ENCODE measurements around the gene PATL1.
A peak's percentile ranks its signal among the peaks of the same experiment; 100 is the strongest.

Gene PATL1

DNA sequence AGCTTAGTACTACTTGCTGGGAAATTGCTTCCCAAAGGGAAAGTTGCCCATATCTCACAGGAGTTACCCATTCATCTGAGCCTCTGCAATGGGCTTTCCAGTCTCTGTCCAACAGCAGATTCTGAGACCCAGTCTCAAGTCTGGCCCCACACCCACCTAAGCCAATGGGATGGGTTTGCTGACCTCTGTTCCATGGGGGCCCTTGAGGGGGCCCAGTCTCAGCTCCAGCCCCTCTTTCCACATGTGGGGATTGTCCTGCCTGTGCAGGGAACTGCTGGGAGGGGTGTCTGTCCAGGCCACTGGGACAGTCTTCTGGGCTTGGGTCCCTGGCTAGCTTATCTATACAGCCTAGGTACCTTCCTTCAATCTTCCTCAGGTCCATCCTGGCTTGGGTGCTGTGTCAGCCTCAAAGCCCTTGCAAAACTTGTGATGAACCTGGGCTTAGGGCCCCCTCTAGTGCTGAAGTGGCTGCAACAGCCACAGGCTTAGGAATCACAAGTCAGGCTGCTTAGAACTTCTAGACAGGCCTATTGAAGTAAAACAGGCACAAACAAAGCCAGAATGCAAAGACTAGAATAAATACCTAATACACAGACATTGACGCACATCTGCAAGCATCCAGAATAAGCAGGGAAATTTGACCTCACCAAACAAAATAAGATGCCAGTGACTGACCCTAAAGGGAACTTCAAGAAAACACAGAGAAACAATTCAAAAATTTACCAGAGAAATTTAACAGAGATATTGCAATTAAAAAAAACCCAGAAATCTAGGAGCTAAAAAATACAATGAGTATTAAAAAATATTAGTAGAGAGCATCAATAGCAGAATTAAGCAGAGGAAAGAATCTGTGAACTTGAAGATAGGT, 11.7 kb upstream of the PATL1 start:
- no peak for TF ChIP-seq ZFX (IDR thresholded peaks at IDR 0.05; ENCODE audit: borderline replicate concordance)
- TF ChIP-seq, protein P1, sequence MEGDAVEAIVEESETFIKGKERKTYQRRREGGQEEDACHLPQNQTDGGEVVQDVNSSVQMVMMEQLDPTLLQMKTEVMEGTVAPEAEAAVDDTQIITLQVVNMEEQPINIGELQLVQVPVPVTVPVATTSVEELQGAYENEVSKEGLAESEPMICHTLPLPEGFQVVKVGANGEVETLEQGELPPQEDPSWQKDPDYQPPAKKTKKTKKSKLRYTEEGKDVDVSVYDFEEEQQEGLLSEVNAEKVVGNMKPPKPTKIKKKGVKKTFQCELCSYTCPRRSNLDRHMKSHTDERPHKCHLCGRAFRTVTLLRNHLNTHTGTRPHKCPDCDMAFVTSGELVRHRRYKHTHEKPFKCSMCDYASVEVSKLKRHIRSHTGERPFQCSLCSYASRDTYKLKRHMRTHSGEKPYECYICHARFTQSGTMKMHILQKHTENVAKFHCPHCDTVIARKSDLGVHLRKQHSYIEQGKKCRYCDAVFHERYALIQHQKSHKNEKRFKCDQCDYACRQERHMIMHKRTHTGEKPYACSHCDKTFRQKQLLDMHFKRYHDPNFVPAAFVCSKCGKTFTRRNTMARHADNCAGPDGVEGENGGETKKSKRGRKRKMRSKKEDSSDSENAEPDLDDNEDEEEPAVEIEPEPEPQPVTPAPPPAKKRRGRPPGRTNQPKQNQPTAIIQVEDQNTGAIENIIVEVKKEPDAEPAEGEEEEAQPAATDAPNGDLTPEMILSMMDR (IDR thresholded peaks at IDR 0.05) = peak; percentile 81
- no peak overlapping the region for H3K27ac ChIP-seq

DNA sequence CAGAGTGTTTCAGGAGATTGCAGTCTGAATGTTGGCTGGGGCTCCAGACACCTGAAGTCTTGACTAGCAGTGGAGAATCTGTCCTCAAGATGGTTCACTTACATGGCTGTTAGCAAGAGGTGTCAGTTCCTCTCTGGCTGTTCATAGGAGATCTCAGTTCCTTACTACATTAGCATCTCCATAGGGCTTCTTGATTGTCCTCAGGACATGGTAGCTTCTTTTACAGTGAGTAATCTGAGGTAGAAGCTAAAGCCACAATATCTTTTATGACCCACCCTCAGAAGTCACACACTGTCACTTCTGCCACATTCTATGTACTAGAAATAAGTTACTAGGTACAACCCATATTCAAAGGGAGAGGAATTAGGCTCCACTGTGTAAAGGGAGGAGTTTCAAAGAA, 10.5 kb upstream of the PATL1 start:
- H3K27ac ChIP-seq = no peak overlapping the region
- TF ChIP-seq, protein P1 (IDR thresholded peaks at IDR 0.05) = no peak
- TF ChIP-seq ZFX (IDR thresholded peaks at IDR 0.05; ENCODE audit: borderline replicate concordance) = no peak

DNA sequence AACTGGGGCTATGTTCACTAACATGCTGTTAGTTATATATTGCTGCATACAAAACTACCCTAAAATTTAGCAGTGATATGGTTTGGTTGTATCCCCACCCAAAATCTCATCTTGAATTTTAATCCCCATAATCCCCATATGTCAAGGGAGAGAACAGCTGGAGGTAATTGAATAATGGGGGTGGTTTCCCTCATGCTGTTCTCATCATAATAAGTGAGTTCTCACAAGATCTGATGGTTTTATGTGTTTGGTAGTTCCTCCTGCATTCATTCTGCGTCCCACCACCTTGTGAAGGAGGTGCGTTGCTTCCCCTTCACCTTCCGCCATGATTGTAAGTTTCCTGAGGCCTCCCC, 10.0 kb upstream of the PATL1 start:
- no peak for TF ChIP-seq ZFX (IDR thresholded peaks at IDR 0.05; ENCODE audit: borderline replicate concordance)
- TF ChIP-seq, protein P1 (IDR thresholded peaks at IDR 0.05) = no peak
- H3K27ac ChIP-seq = no peak overlapping the region

DNA sequence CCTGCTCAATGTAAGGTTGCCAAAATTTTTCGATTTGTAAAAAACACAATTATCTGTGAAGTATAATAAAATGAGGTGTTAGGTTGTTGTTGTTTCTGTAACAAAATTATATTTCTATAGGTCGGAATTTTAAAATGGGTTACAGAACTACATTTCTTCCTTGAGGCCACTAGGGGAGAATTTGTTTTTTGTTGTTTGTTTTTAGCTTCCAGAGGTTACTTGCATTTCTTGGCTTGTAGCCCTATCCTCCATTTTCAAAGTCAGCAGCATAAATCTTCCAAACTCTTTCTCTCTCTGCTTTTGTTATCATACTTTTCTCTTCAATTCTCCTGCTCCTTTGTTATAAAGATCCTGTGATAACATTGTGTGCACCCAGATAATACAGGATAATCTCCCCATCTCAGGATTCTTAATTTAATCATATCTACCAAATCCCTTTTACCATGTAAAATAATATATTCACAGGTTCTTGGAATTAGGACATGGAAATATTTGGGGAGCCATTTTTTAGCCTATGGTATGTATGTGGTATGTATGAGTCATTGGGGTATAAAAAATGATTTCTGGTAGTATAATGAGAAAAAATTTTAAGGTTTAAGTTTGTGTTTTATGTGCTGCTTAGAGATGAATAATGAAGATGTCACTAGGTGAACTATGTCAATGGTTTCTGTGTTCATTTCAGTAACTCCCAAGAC, 9.4 kb upstream of the PATL1 start:
- no peak for TF ChIP-seq ZFX (IDR thresholded peaks at IDR 0.05; ENCODE audit: borderline replicate concordance)
- TF ChIP-seq, protein P1 (IDR thresholded peaks at IDR 0.05) = no peak
- no peak overlapping the region for H3K27ac ChIP-seq

DNA sequence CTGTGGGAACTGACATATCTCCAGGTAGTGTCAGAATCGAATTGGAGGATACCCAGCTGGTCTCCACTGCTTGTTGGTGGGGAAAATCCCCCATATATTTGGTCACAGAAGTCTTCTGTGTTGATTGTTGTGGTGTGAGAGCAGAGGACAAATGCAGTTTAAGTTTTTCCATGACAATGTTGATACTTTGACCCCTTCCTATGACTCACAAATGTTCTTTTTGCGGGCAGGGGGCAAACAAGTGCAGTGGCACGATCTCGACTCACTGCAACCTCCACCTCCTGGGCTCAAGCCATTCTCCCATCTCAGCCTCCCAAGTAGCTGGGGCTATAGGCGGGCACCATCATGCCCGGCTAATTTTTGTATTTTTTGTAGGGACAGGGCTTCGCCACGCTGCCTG, 7.4 kb upstream of the PATL1 start:
- TF ChIP-seq, protein P1 (IDR thresholded peaks at IDR 0.05) = no peak
- TF ChIP-seq ZFX (IDR thresholded peaks at IDR 0.05; ENCODE audit: borderline replicate concordance) = no peak
- H3K27ac ChIP-seq = no peak overlapping the region

DNA sequence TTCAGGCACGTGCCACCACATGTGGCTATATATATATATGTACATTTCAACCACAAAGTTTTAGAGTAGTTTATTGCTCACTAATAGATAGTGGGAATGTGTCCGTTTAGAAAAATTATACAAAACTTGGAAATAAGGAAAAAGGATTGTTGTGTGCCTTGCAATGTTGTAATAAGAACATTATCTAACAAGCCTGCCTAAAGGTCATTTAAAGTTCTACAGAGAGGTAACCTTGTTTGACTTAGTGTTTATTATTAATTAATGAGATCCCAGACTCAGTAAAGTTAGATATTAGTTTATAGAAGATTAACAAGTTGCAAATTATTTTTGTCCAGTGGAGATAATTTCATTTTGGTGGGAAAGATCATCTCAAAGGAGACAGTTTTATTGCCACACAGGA, 5.5 kb upstream of the PATL1 start:
- no peak overlapping the region for H3K27ac ChIP-seq
- TF ChIP-seq ZFX (IDR thresholded peaks at IDR 0.05; ENCODE audit: borderline replicate concordance) = no peak
- TF ChIP-seq, protein P1 (IDR thresholded peaks at IDR 0.05) = no peak

DNA sequence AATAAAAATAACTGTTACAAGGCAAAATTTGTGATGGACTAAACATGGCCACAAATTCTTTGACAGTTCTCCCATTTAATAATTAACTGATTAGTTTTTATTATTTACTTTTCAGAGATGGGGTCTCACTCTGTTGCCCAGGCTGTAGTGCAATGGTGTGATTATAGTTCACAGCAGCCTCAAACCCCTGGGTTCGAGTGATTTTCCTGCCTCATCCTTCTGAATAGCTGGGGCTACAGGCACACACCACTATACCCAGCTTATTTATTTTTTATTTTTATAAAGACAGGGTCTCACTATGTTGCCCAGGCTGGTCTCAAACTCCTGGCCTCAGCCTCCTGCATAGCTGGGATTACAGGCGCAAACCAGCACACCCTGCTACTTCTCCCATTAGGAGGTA, 4.5 kb upstream of the PATL1 start:
- no peak for TF ChIP-seq ZFX (IDR thresholded peaks at IDR 0.05; ENCODE audit: borderline replicate concordance)
- TF ChIP-seq, protein P1 (IDR thresholded peaks at IDR 0.05) = no peak
- H3K27ac ChIP-seq = no peak overlapping the region

Data from 22Rv1 (cell line).